ENCODE data around the gene L3MBTL4.

The L3MBTL4 gene

DNA sequence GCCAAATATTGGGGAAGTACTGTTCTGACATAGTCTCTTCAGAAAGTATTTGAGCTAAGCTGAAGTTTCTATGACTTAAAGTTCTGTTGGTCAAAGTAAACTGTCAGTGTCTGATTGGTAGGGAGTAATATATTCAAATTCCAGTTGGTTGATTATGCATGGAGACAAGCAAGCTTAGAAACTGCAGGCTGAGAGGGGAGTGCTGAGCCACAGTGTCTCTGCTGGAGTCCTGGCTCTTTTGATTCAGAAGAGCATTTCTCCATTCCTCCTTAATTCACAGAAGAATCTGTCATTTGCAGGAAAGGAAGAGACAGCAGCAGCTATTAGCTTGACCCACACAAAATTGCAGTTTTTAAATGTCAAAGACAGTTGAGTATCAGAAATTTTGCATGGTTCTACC is 318.0 kb downstream of the L3MBTL4 start (continued):
- TF ChIP-seq, protein P1, sequence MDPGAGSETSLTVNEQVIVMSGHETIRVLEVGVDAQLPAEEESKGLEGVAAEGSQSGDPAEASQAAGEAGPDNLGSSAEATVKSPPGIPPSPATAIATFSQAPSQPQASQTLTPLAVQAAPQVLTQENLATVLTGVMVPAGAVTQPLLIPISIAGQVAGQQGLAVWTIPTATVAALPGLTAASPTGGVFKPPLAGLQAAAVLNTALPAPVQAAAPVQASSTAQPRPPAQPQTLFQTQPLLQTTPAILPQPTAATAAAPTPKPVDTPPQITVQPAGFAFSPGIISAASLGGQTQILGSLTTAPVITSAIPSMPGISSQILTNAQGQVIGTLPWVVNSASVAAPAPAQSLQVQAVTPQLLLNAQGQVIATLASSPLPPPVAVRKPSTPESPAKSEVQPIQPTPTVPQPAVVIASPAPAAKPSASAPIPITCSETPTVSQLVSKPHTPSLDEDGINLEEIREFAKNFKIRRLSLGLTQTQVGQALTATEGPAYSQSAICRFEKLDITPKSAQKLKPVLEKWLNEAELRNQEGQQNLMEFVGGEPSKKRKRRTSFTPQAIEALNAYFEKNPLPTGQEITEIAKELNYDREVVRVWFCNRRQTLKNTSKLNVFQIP (CRISPR knock-in tag; IDR thresholded peaks at IDR 0.05; ENCODE audit: borderline replicate concordance, low read depth) = no peak
- TF ChIP-seq, protein P2, sequence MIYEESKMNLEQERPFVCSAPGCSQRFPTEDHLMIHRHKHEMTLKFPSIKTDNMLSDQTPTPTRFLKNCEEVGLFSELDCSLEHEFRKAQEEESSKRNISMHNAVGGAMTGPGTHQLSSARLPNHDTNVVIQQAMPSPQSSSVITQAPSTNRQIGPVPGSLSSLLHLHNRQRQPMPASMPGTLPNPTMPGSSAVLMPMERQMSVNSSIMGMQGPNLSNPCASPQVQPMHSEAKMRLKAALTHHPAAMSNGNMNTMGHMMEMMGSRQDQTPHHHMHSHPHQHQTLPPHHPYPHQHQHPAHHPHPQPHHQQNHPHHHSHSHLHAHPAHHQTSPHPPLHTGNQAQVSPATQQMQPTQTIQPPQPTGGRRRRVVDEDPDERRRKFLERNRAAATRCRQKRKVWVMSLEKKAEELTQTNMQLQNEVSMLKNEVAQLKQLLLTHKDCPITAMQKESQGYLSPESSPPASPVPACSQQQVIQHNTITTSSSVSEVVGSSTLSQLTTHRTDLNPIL (CRISPR knock-in tag; IDR thresholded peaks at IDR 0.05; ENCODE audit: low read depth) = no peak

DNA sequence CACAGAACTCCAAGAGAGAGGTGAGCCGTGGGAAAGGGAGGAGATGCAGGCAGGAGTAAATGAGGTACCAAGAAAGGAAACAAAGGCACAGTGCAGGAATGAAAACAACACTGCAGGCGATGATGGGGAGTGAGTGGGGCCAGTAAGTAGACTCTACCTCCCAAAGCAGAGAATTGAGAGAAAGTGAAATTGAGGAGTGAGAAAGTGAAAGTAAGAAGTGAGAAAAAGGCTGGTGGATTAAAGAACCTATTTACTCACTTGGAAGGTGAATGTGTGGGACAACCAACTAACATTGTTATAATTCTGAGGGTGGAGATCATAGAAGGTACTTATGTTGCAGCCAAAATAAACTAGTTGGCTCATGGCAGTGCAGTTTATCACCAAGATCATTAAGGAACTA is 326.3 kb downstream of the L3MBTL4 start:
- no peak for ATAC-seq
- no peak for TF ChIP-seq GLIS3 (CRISPR knock-in tag; IDR thresholded peaks at IDR 0.05)
- TF ChIP-seq ZNF8 (CRISPR knock-in tag; IDR thresholded peaks at IDR 0.05) = no peak
- TF ChIP-seq BACH2 (CRISPR knock-in tag; IDR thresholded peaks at IDR 0.05; ENCODE audit: borderline replicate concordance) = no peak
- no peak for TF ChIP-seq ZFP3 (CRISPR knock-in tag; IDR thresholded peaks at IDR 0.05)
- no peak for TF ChIP-seq ESRRG (CRISPR knock-in tag; IDR thresholded peaks at IDR 0.05)
- TF ChIP-seq, protein P3, sequence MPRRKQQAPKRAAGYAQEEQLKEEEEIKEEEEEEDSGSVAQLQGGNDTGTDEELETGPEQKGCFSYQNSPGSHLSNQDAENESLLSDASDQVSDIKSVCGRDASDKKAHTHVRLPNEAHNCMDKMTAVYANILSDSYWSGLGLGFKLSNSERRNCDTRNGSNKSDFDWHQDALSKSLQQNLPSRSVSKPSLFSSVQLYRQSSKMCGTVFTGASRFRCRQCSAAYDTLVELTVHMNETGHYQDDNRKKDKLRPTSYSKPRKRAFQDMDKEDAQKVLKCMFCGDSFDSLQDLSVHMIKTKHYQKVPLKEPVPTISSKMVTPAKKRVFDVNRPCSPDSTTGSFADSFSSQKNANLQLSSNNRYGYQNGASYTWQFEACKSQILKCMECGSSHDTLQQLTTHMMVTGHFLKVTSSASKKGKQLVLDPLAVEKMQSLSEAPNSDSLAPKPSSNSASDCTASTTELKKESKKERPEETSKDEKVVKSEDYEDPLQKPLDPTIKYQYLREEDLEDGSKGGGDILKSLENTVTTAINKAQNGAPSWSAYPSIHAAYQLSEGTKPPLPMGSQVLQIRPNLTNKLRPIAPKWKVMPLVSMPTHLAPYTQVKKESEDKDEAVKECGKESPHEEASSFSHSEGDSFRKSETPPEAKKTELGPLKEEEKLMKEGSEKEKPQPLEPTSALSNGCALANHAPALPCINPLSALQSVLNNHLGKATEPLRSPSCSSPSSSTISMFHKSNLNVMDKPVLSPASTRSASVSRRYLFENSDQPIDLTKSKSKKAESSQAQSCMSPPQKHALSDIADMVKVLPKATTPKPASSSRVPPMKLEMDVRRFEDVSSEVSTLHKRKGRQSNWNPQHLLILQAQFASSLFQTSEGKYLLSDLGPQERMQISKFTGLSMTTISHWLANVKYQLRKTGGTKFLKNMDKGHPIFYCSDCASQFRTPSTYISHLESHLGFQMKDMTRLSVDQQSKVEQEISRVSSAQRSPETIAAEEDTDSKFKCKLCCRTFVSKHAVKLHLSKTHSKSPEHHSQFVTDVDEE (CRISPR knock-in tag; IDR thresholded peaks at IDR 0.05) = no peak
- TF ChIP-seq RARB (CRISPR knock-in tag; IDR thresholded peaks at IDR 0.05) = no peak
- no peak for TF ChIP-seq ARNTL (CRISPR knock-in tag; IDR thresholded peaks at IDR 0.05; ENCODE audit: borderline replicate concordance, low read depth)
- no peak for TF ChIP-seq OSR1 (CRISPR knock-in tag; IDR thresholded peaks at IDR 0.05)
- TF ChIP-seq, protein P4, sequence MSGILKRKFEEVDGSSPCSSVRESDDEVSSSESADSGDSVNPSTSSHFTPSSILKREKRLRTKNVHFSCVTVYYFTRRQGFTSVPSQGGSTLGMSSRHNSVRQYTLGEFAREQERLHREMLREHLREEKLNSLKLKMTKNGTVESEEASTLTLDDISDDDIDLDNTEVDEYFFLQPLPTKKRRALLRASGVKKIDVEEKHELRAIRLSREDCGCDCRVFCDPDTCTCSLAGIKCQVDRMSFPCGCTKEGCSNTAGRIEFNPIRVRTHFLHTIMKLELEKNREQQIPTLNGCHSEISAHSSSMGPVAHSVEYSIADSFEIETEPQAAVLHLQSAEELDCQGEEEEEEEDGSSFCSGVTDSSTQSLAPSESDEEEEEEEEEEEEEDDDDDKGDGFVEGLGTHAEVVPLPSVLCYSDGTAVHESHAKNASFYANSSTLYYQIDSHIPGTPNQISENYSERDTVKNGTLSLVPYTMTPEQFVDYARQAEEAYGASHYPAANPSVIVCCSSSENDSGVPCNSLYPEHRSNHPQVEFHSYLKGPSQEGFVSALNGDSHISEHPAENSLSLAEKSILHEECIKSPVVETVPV (CRISPR knock-in tag; IDR thresholded peaks at IDR 0.05) = no peak
- no peak for TF ChIP-seq ISL1 (CRISPR knock-in tag; IDR thresholded peaks at IDR 0.05)
- no peak for TF ChIP-seq SNAI2 (CRISPR knock-in tag; IDR thresholded peaks at IDR 0.05)
- no peak for TF ChIP-seq ZC3H10 (CRISPR knock-in tag; IDR thresholded peaks at IDR 0.05)
- TF ChIP-seq TCF4 (CRISPR knock-in tag; IDR thresholded peaks at IDR 0.05; ENCODE audit: borderline replicate concordance) = no peak
- TF ChIP-seq TOX (CRISPR knock-in tag; IDR thresholded peaks at IDR 0.05; ENCODE audit: borderline replicate concordance) = no peak

DNA sequence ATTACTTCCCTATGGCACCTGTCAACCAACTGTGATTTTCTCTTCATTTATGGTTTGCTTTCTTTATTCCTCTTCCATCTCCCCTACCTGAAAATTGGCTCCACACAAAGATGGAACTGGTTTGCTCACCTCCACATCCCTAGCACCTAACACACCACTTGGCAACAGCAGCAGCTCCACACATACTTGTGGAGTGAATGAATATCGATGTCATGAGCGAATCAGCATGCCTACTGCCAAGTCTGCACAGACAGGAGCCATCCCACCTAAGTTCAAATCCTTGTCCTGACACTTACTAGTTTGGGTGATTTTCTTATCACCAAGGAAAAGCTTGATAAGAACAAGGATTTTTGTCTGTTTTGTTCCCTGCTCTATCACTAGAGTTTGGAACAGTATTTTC is 328.0 kb downstream of the L3MBTL4 start:
- ATAC-seq = no peak
- TF ChIP-seq ZNF70 (CRISPR knock-in tag; IDR thresholded peaks at IDR 0.05) (no peak), ZC3H10 (CRISPR knock-in tag; IDR thresholded peaks at IDR 0.05) (no peak), PPARA (CRISPR knock-in tag; IDR thresholded peaks at IDR 0.05; ENCODE audit: borderline replicate concordance) (no peak), BACH2 (CRISPR knock-in tag; IDR thresholded peaks at IDR 0.05; ENCODE audit: borderline replicate concordance) (no peak)
- TF ChIP-seq, protein P1 (CRISPR knock-in tag; IDR thresholded peaks at IDR 0.05; ENCODE audit: borderline replicate concordance, low read depth) = no peak
- TF ChIP-seq, protein P5, sequence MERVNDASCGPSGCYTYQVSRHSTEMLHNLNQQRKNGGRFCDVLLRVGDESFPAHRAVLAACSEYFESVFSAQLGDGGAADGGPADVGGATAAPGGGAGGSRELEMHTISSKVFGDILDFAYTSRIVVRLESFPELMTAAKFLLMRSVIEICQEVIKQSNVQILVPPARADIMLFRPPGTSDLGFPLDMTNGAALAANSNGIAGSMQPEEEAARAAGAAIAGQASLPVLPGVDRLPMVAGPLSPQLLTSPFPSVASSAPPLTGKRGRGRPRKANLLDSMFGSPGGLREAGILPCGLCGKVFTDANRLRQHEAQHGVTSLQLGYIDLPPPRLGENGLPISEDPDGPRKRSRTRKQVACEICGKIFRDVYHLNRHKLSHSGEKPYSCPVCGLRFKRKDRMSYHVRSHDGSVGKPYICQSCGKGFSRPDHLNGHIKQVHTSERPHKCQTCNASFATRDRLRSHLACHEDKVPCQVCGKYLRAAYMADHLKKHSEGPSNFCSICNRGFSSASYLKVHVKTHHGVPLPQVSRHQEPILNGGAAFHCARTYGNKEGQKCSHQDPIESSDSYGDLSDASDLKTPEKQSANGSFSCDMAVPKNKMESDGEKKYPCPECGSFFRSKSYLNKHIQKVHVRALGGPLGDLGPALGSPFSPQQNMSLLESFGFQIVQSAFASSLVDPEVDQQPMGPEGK (CRISPR knock-in tag; IDR thresholded peaks at IDR 0.05; ENCODE audit: borderline replicate concordance) = no peak
